OCI-LY7 (cell line): ENCODE data around the gene CLDN16.

ENCODE experiments used
- EZH2phosphoT487 ChIP-seq: fragments of 200-600 bp; sonication (generic); IDR thresholded peaks from 2 replicates; pipeline ENCODE4 v1.6.1; 2018; ENCODE audit warnings: low read depth, borderline replicate concordance, mild to moderate bottlenecking, mixed run types, antibody characterized with exemption, low read length, moderate library complexity, mixed read lengths
- TF ChIP-seq, protein P1 (sequence below): fragments of 200-600 bp; sonication (generic); conservative IDR thresholded peaks from 2 replicates; pipeline ENCODE4 v1.5.1; 2014; ENCODE audit warnings: mild to moderate bottlenecking, antibody characterized with exemption, low read length, moderate library complexity, mixed read lengths

DNA sequence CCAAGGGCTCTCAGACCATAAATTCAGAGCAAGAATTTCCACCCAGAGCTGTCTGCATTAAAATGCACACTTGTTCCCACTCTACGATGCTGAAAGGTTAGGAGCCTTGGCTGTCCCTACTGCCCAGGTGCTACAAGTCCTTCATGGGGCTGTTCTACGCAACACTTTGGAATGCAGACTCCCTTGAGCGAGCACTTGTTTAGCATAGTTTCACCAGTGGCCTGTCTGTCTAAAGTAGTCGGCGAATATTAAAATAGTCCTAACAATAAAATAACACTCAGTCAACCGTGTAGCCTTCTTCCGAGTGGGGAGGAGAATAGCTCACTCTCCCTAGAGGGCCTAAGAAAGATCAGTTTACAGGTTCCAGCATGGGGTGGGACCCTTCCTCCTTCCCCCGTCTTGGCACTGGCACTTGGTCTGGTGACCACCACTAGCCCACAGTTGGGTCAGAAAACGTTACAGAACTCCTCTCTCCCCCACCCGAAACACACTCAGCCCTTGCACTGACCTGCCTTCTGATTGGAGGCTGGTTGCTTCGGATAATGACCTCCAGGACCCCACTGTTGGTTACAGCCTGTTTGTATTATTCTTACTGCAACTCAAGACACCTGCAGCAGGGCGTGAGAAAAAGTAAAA lies at the start of gene CLDN16:
- TF ChIP-seq, protein P1, sequence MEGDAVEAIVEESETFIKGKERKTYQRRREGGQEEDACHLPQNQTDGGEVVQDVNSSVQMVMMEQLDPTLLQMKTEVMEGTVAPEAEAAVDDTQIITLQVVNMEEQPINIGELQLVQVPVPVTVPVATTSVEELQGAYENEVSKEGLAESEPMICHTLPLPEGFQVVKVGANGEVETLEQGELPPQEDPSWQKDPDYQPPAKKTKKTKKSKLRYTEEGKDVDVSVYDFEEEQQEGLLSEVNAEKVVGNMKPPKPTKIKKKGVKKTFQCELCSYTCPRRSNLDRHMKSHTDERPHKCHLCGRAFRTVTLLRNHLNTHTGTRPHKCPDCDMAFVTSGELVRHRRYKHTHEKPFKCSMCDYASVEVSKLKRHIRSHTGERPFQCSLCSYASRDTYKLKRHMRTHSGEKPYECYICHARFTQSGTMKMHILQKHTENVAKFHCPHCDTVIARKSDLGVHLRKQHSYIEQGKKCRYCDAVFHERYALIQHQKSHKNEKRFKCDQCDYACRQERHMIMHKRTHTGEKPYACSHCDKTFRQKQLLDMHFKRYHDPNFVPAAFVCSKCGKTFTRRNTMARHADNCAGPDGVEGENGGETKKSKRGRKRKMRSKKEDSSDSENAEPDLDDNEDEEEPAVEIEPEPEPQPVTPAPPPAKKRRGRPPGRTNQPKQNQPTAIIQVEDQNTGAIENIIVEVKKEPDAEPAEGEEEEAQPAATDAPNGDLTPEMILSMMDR: no peak
- no peak for TF ChIP-seq EZH2phosphoT487
